HCT116 (cell line): Measurements from ENCODE around the gene FCRLB. TPM values are rescaled to one million over a fixed set of nuclear protein-coding genes. Genes with fewer than 3 reads are reported as not detected.

ENCODE experiments used
- ATAC-seq: fragments of 200-7000 bp; cut with Tn5 transposase; 2 replicates; pipeline ENCODE4 v1.9.1; 2020; ENCODE audit warnings: mild to moderate bottlenecking, moderate library complexity
- BruUV-seq: library from RNA; stranded (reverse); fragments of 400-500 nt; replicated peaks from 2 replicates; lab custom pipeline; 2021; lab: Mats Ljungman, UMichigan
- CTCF ChIA-PET: fragments of 300-600 bp; sonication (Branson Sonifier 250); formaldehyde crosslinking; loops from one replicate; lab custom pipeline; 2021; ENCODE audit warnings: antibody characterized with exemption; lab: Charles Lee
- POLR2A ChIA-PET: fragments of 300-600, 350-600 bp; sonication (Branson Sonifier 250); formaldehyde crosslinking; loops from one replicate; lab custom pipeline; 2021; ENCODE audit warnings: antibody characterized with exemption; lab: Charles Lee
- RAD21 ChIA-PET, 2 experiments: fragments of 300-600 bp; sonication (Branson Sonifier 250); formaldehyde crosslinking; loops; one replicate each; lab custom pipeline; 2023; ENCODE audit warnings: low total read pairs in 2 of 2; ENCODE audit not compliant: uncharacterized antibody in 2 of 2, unreplicated experiment in 2 of 2, low non-redundant PET in 1 of 2; lab: Charles Lee
- DNase-seq: peaks from one replicate; pipeline ENCODE4 v3.0.0-alpha.2; 2010; ENCODE audit warnings: low read depth, low spot score
- H2AFZ ChIP-seq: fragments of 200-600 bp; shearing (Covaris generic), sonication (generic); 2 replicates; pipeline ENCODE4 v1.6.1; 2017; ENCODE audit warnings: low read depth, mixed run types, mixed read lengths, antibody characterized with exemption, low read length; ENCODE audit not compliant: poor library complexity, severe bottlenecking
- H3K27ac ChIP-seq: 2 replicates; pipeline ENCODE4 v1.5.1; 2012; ENCODE audit warnings: low read depth, low read length
- H3K27me3 ChIP-seq: fragments of 200-600 bp; sonication (generic); 2 replicates; pipeline ENCODE4 v1.6.1; 2016; ENCODE audit warnings: mixed run types, low read length, mixed read lengths; ENCODE audit not compliant: insufficient read depth
- H3K36me3 ChIP-seq, 2 experiments: fragments of 200-500 bp in 1 of 2; fragments of 200-600 bp in 1 of 2; sonication (Bioruptor generic) in 1 of 2; sonication (generic) in 1 of 2; 2 replicates each; pipeline versions ENCODE4 v1.5.1 to v1.6.1; 2014 to 2016; ENCODE audit warnings: low read length in 2 of 2, inconsistent platforms in 1 of 2, mixed read lengths in 1 of 2, mixed run types in 1 of 2; ENCODE audit not compliant: insufficient read depth in 2 of 2, control insufficient read depth in 1 of 2
- H3K4me1 ChIP-seq, 2 experiments: fragments of 200-600 bp in 1 of 2; sonication (generic) in 1 of 2; 2 replicates each; pipeline versions ENCODE4 v1.5.1 to v1.6.1; 2012 to 2017; ENCODE audit warnings: low read length in 2 of 2, inconsistent platforms in 1 of 2, mild to moderate bottlenecking in 1 of 2, mixed read lengths in 1 of 2, mixed run types in 1 of 2, moderate library complexity in 1 of 2; ENCODE audit not compliant: insufficient read depth in 2 of 2, control insufficient read depth in 1 of 2
- H3K4me2 ChIP-seq: fragments of 200-600 bp; sonication (generic); 2 replicates; pipeline ENCODE4 v1.6.1; 2017; ENCODE audit warnings: mixed run types, low read length, mixed read lengths
- H3K4me3 ChIP-seq, 2 experiments: fragments of 200-600 bp in 1 of 2; sonication (generic) in 1 of 2; replicated peaks in 1 of 2; 2 replicates each; pipeline ENCODE4 v1.5.1; 2011 to 2016; ENCODE audit warnings: low read length in 2 of 2, control low read depth in 1 of 2, low read depth in 1 of 2, mild to moderate bottlenecking in 1 of 2, mixed read lengths in 1 of 2, mixed run types in 1 of 2
- H3K79me2 ChIP-seq: fragments of 200-600 bp; sonication (generic); 2 replicates; pipeline ENCODE4 v1.6.1; 2017; ENCODE audit warnings: mild to moderate bottlenecking, mixed run types, low read length, moderate library complexity, mixed read lengths; ENCODE audit not compliant: insufficient read depth
- H3K9ac ChIP-seq: fragments of 200-600 bp; sonication (generic); 2 replicates; pipeline ENCODE4 v1.6.1; 2016; ENCODE audit warnings: low read length, mixed read lengths
- H3K9me2 ChIP-seq: fragments of 200-600 bp; sonication (generic), shearing (Covaris generic); 2 replicates; pipeline ENCODE4 v1.6.1; 2017; ENCODE audit warnings: mixed run types, mild to moderate bottlenecking, moderate library complexity; ENCODE audit not compliant: insufficient read depth
- H3K9me3 ChIP-seq, 2 experiments: fragments of 200-500 bp in 1 of 2; fragments of 200-600 bp in 1 of 2; sonication (Bioruptor generic) in 1 of 2; sonication (generic) in 1 of 2; 2 replicates each; pipeline ENCODE4 v1.6.1; 2014 to 2017; ENCODE audit warnings: low read length in 2 of 2, mixed read lengths in 2 of 2, inconsistent platforms in 1 of 2, low read depth in 1 of 2, mild to moderate bottlenecking in 1 of 2, mixed run types in 1 of 2, moderate library complexity in 1 of 2; ENCODE audit not compliant: control insufficient read depth in 1 of 2, insufficient read depth in 1 of 2
- H4K20me1 ChIP-seq: fragments of 200-600 bp; sonication (generic), shearing (Covaris generic); 2 replicates; pipeline ENCODE4 v1.6.1; 2017; ENCODE audit warnings: mixed run types, mild to moderate bottlenecking, moderate library complexity; ENCODE audit not compliant: insufficient read depth
- ATF3 ChIP-seq: IDR thresholded peaks from 2 replicates; pipeline ENCODE4 v1.6.1; 2012
- ELF1 ChIP-seq: IDR thresholded peaks from 2 replicates; pipeline ENCODE4 v1.6.1; 2012; ENCODE audit warnings: low read depth, borderline replicate concordance
- EZH2 ChIP-seq: fragments of 200-600 bp; sonication (generic); IDR thresholded peaks from 2 replicates; pipeline ENCODE4 v1.6.1; 2017; ENCODE audit warnings: antibody characterized with exemption, mixed run types
- FOSL1 ChIP-seq: IDR thresholded peaks from 2 replicates; pipeline ENCODE4 v1.6.1; 2012; ENCODE audit warnings: low read depth
- MAX ChIP-seq: IDR thresholded peaks from 2 replicates; pipeline ENCODE4 v1.6.1; 2012
- POLR2A ChIP-seq: IDR thresholded peaks from 2 replicates; pipeline ENCODE4 v1.7.0; 2011; ENCODE audit warnings: borderline replicate concordance; ENCODE audit not compliant: insufficient read depth, insufficient read length; ENCODE audit errors: extremely low read depth
- POLR2AphosphoS5 ChIP-seq: IDR thresholded peaks from 2 replicates; pipeline ENCODE4 v1.6.1; 2011; ENCODE audit warnings: mild to moderate bottlenecking, low read depth, low read length, moderate library complexity
- RAD21 ChIP-seq: IDR thresholded peaks from 2 replicates; pipeline ENCODE4 v1.6.1; 2012; ENCODE audit warnings: low read depth, mild to moderate bottlenecking
- SIN3A ChIP-seq: IDR thresholded peaks from 2 replicates; pipeline ENCODE4 v1.6.1; 2012; ENCODE audit warnings: low read depth
- SP1 ChIP-seq: IDR thresholded peaks from 2 replicates; pipeline ENCODE4 v1.6.1; 2012; ENCODE audit warnings: low read depth
- SRF ChIP-seq: IDR thresholded peaks from 2 replicates; pipeline ENCODE4 v1.6.1; 2012; ENCODE audit warnings: low read depth
- TCF7L2 ChIP-seq: IDR thresholded peaks from 2 replicates; pipeline ENCODE4 v1.7.0; 2011; ENCODE audit warnings: borderline replicate concordance, inconsistent platforms; ENCODE audit not compliant: insufficient read depth, insufficient read length; ENCODE audit errors: extremely low read depth
- YY1 ChIP-seq: IDR thresholded peaks from 2 replicates; pipeline ENCODE4 v1.6.1; 2011; ENCODE audit warnings: low read length, low read depth, moderate library complexity, mild to moderate bottlenecking; ENCODE audit not compliant: insufficient replicate concordance; ENCODE audit errors: extremely low read depth
- ZBTB33 ChIP-seq: IDR thresholded peaks from 2 replicates; pipeline ENCODE4 v1.6.1; 2011; ENCODE audit warnings: mild to moderate bottlenecking, low read length, moderate library complexity; ENCODE audit not compliant: insufficient replicate concordance; ENCODE audit errors: extremely low read depth
- ZNF274 ChIP-seq: fragments of 200-500 bp; sonication (Bioruptor generic); IDR thresholded peaks from 2 replicates; pipeline ENCODE4 v1.6.1; 2014; ENCODE audit warnings: mild to moderate bottlenecking, low read depth, low read length, inconsistent platforms
- intact Hi-C: fragments of 100-400 bp; cut with micrococcal nuclease; formaldehyde crosslinking; loops from 2 replicates; pipeline ENCODE4 v1.10.0; 2022
- total RNA-seq: library from RNA; stranded (reverse); gene quantifications from one replicate; pipeline ENCODE4 v1.2.1, GENCODE V29; 2021; ENCODE audit not compliant: unreplicated experiment

FCRLB gene
- total RNA-seq, 1 experiment from 2014 or later, result 1.0 TPM

GRCh38 chr1:161736335-161736969 lies 15.1 kb downstream of the FCRLB start:
- BruUV-seq, result no TSS peak
- no peak overlapping the region for H3K4me3 ChIP-seq
- DNase-seq (no peak), ATAC-seq (no peak)
- TF ChIP-seq EZH2 (no peak), FOSL1 (0 out of 2 replicates have a peak, but pooled peaks have one; percentile 11)
- H3K4me2 ChIP-seq, result peak overlapping the region; percentile 53
- H3K27ac ChIP-seq, result no peak overlapping the region
- peak overlapping the region; percentile 96 for H2AFZ ChIP-seq
- H3K9me2 ChIP-seq, result no peaks in the 10 kb centered on the region
- no peaks in the 10 kb centered on the region for H3K79me2 ChIP-seq
- H3K36me3 ChIP-seq, result no peaks in the 10 kb centered on the region
- H4K20me1 ChIP-seq, result no peaks in the 10 kb centered on the region
- intact Hi-C loops, result loop anchor here (5.0 kb wide), 3 partner anchors 89 to 194 kb away; no protein-coding TSS in a partner anchor
- peaks cover 4 to 44% of the 10 kb centered on the region in 2 experiments; a peak in 2 of 4 replicates for H3K4me1 ChIP-seq
- ChIA-PET POLR2A (interaction anchor here (1.0 to 1.7 kb wide), 2 partner anchors 10 to 13 kb away, joined by 3 to 7 read pairs; partner anchors contain the start of gene DUSP12), CTCF (interaction anchor here (0.7 to 3.7 kb wide), 6 partner anchors 10 to 301 kb away, joined by 3 to 18 read pairs (median 4); partner anchors contain the start of gene DUSP12), RAD21 (interaction anchor here in 1 of 2 experiments (0.6 kb wide), 1 partner anchor 301 kb away, joined by 4 read pairs; no protein-coding TSS in a partner anchor)
- H3K27me3 ChIP-seq, result no peaks in the 10 kb centered on the region
- H3K9me3 ChIP-seq, result no peaks in the 10 kb centered on the region
- H3K9ac ChIP-seq, result no peak overlapping the region

GRCh38 chr1:161737625-161738024 lies 16.3 kb downstream of the FCRLB start:
- H3K4me3 ChIP-seq, result no peak overlapping the region
- H4K20me1 ChIP-seq, result no peaks in the 10 kb centered on the region
- no peaks in the 10 kb centered on the region for H3K9me3 ChIP-seq
- H3K36me3 ChIP-seq, result no peaks in the 10 kb centered on the region
- no peak overlapping the region for H3K27ac ChIP-seq
- POLR2A ChIA-PET, result interaction anchor here (1.0 to 1.7 kb wide), 3 partner anchors 11 to 90 kb away, joined by 3 to 7 read pairs (median 3); partner anchors contain the start of gene DUSP12
- no peaks in the 10 kb centered on the region for H3K9me2 ChIP-seq
- H3K4me1 ChIP-seq, result peaks cover 4 to 35% of the 10 kb centered on the region in 2 experiments; a peak in 2 of 4 replicates
- CTCF ChIA-PET, result interaction anchor here (0.7 to 3.7 kb wide), 5 partner anchors 12 to 300 kb away, joined by 3 to 18 read pairs (median 12); partner anchors contain the start of gene DUSP12
- DNase-seq (no peak), ATAC-seq (no peak)
- H3K79me2 ChIP-seq, result no peaks in the 10 kb centered on the region
- RAD21 ChIA-PET, result no interaction called here
- intact Hi-C loops, result loop anchor here (5.0 kb wide), 3 partner anchors 90 to 195 kb away; no protein-coding TSS in a partner anchor
- H3K9ac ChIP-seq, result no peak overlapping the region
- no peaks in the 10 kb centered on the region for H3K27me3 ChIP-seq
- no peak overlapping the region for H3K4me2 ChIP-seq
- H2AFZ ChIP-seq, result no peak overlapping the region
- no TSS peak for BruUV-seq
- TF ChIP-seq POLR2A (no peak), YY1 (no peak), TCF7L2 (no peak), ELF1 (no peak), ZBTB33 (no peak), SRF (no peak), ATF3 (no peak), SIN3A (no peak), ZNF274 (no peak), SP1 (no peak), POLR2AphosphoS5 (no peak), RAD21 (no peak), MAX (no peak), FOSL1 (no peak)
